ENCODE data around the gene RAP1A.
A peak's percentile ranks its signal among the peaks of the same experiment; 100 is the strongest.

Gene RAP1A

GRCh38 chr1:111586112-111586511 lies 33.5 kb upstream of the RAP1A start:
- Mint-ChIP-seq H3K4me3 (no peak overlapping the region), H3K9me3 (no peaks in the 10 kb centered on the region), H3K4me1 (peaks cover 10% of the 10 kb centered on the region), H3K36me3 (ENCODE audit: low read depth) (no peaks in the 10 kb centered on the region), H3K27me3 (ENCODE audit: low read depth) (no peaks in the 10 kb centered on the region), H3K27ac (no peak overlapping the region)
- no peak for TF ChIP-seq CTCF (IDR thresholded peaks at IDR 0.05; ENCODE audit: unreplicated experiment in 3 of 3)

- Mint-ChIP-seq H3K9me3 (no peaks in the 10 kb centered on the region), H3K27ac (no peak overlapping the region), H3K4me1 (peaks cover 19% of the 10 kb centered on the region), H3K36me3 (ENCODE audit: low read depth) (no peaks in the 10 kb centered on the region), H3K4me3 (no peak overlapping the region), H3K27me3 (ENCODE audit: low read depth) (no peaks in the 10 kb centered on the region)
- TF ChIP-seq CTCF (IDR thresholded peaks at IDR 0.05; ENCODE audit: unreplicated experiment in 3 of 3) = no peak
These were observed 31.9 kb upstream of the RAP1A start for GRCh38 chr1:111587509-111588174.

GRCh38 chr1:111591937-111592336 lies 27.7 kb upstream of the RAP1A start:
- H3K36me3 Mint-ChIP-seq (ENCODE audit: low read depth) = no peaks in the 10 kb centered on the region
- H3K4me1 Mint-ChIP-seq = peaks cover 28% of the 10 kb centered on the region
- H3K9me3 Mint-ChIP-seq = no peaks in the 10 kb centered on the region
- no peaks in the 10 kb centered on the region for H3K27me3 Mint-ChIP-seq (ENCODE audit: low read depth)
- H3K4me3 Mint-ChIP-seq = peak overlapping the region in 1 of 3 experiments; percentile 29
- no peak for TF ChIP-seq CTCF (IDR thresholded peaks at IDR 0.05; ENCODE audit: unreplicated experiment in 3 of 3)
- H3K27ac Mint-ChIP-seq = peak overlapping the region in 2 of 3 experiments; percentile 86 to 91

- Mint-ChIP-seq H3K27ac (peak overlapping the region; percentile 82 to 91 (median 86)), H3K4me3 (peak overlapping the region; percentile 8 to 44 (median 37)), H3K4me1 (peaks cover 35% of the 10 kb centered on the region), H3K9me3 (no peaks in the 10 kb centered on the region), H3K27me3 (ENCODE audit: low read depth) (no peaks in the 10 kb centered on the region), H3K36me3 (ENCODE audit: low read depth) (no peaks in the 10 kb centered on the region)
- no peak for TF ChIP-seq CTCF (IDR thresholded peaks at IDR 0.05; ENCODE audit: unreplicated experiment in 3 of 3)
These were observed 26.9 kb upstream of the RAP1A start for GRCh38 chr1:111592389-111593361.

- Mint-ChIP-seq H3K4me1 (peaks cover 36% of the 10 kb centered on the region), H3K27me3 (ENCODE audit: low read depth) (no peaks in the 10 kb centered on the region), H3K4me3 (no peak overlapping the region), H3K27ac (peak overlapping the region; percentile 82 to 91 (median 86)), H3K9me3 (no peaks in the 10 kb centered on the region), H3K36me3 (ENCODE audit: low read depth) (no peaks in the 10 kb centered on the region)
- TF ChIP-seq CTCF (IDR thresholded peaks at IDR 0.05; ENCODE audit: unreplicated experiment in 3 of 3) = no peak
These were observed 25.9 kb upstream of the RAP1A start for GRCh38 chr1:111593403-111594305.
